PFSK-1 (cell line): ENCODE results near the gene CYP4F12.

Experiments used
- FOXP2 ChIP-seq: optimal IDR thresholded peaks from 2 replicates; pipeline ENCODE3; 2011; ENCODE audit warnings: borderline replicate concordance, control low read depth, inconsistent platforms; ENCODE audit not compliant: insufficient read depth; ENCODE audit errors: extremely low read length, extremely low read depth
- POLR2AphosphoS5 ChIP-seq: IDR thresholded peaks from 2 replicates; pipeline ENCODE4 v1.6.1; 2012; ENCODE audit warnings: low read depth, mild to moderate bottlenecking, control low read depth, low read length, moderate library complexity
- REST ChIP-seq, 2 experiments: IDR thresholded peaks; 2 replicates each; pipeline versions ENCODE4 v1.6.1 to v1.8.0; 2011 to 2012; ENCODE audit warnings: low read depth in 2 of 2, low read length in 2 of 2, control low read depth in 1 of 2, inconsistent platforms in 1 of 2, mild to moderate bottlenecking in 1 of 2, moderate library complexity in 1 of 2; ENCODE audit not compliant: insufficient read depth in 1 of 2
- SIN3A ChIP-seq: IDR thresholded peaks from 2 replicates; pipeline ENCODE4 v1.6.1; 2012; ENCODE audit warnings: mild to moderate bottlenecking, low read length, moderate library complexity, borderline replicate concordance; ENCODE audit not compliant: insufficient read depth
- TAF1 ChIP-seq: IDR thresholded peaks from 2 replicates; pipeline ENCODE4 v1.6.1; 2012; ENCODE audit warnings: low read length, control low read depth, borderline replicate concordance; ENCODE audit not compliant: insufficient read depth

CYP4F12 gene

GRCh38 chr19:15737722-15738121 is 64.8 kb downstream of the CYP4F12 start, which contains the start of gene OR10H3:
TSS of gene OR10H3 (plus strand) at chr19:15737985. CDS start at chr19:15741393, 3,408 bp downstream.
- TF ChIP-seq POLR2AphosphoS5 (no peak), SIN3A (no peak), TAF1 (no peak), REST (IDR thresholded peaks at IDR 0.05; ENCODE audit: insufficient read depth in 1 of 2, low read depth in 2 of 2, low read length in 2 of 2) (no peak), FOXP2 (no peak)

- TF ChIP-seq REST (IDR thresholded peaks at IDR 0.05; ENCODE audit: insufficient read depth in 1 of 2, low read depth in 2 of 2, low read length in 2 of 2) (no peak), FOXP2 (no peak), SIN3A (no peak), POLR2AphosphoS5 (no peak), TAF1 (no peak)
Measured at GRCh38 chr19:15740785-15741184, 67.9 kb downstream of the CYP4F12 start.
